ENCODE measurements around the gene BNIP1. TPM values are rescaled to one million over a fixed set of nuclear protein-coding genes. Genes with fewer than 3 reads are reported as not detected.
"Not testable (repeated sequence)": the region's sequence is repeated elsewhere in the genome, so short reads cannot be mapped to it uniquely, and the experiment has no call there.

The BNIP1 gene
- total RNA-seq, 3 donors from 2014 or later (not counting 1 experiment from before 2014, with no cell fraction given): 29.4 to 34.8 (median 33.0) TPM

DNA sequence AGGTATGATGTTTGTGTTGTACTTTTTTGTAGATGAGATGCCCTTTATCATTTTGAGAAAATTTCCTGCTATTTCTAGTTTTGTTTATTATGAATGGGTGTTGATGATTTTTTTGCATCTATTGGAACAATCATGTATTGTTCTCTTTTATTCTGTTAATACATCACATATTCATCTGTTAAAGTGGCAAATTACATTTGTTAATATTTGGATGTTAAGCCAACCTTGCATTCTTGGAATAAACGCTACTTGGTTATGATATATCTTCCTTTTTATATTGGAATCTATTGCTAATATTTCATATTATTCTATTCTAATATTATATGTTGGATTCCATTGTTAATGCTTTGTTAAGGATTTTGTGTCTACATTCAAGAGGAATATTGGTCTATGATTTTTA, 24.6 kb upstream of the BNIP1 start:
- Histone ChIP-seq H3K4me3 (ENCODE audit: low read length) (no peak overlapping the region), H3K4me1 (ENCODE audit: control insufficient read depth, insufficient read depth, low read length) (no peaks in the 10 kb centered on the region), H3K27me3 (ENCODE audit: control insufficient read depth, insufficient read depth, low read length) (no peaks in the 10 kb centered on the region), H3K27ac (ENCODE audit: low read length) (no peak overlapping the region), H3K9me3 (ENCODE audit: control insufficient read depth, insufficient read depth, low read length) (no peaks in the 10 kb centered on the region), H3K36me3 (ENCODE audit: control insufficient read depth, insufficient read depth, low read length) (peaks cover 32% of the 10 kb centered on the region)
- Mint-ChIP-seq H3K36me3 (peaks cover 5% of the 10 kb centered on the region), H3K27ac (no peak overlapping the region), H3K4me1 (no peaks in the 10 kb centered on the region), H3K4me3 (no peak overlapping the region), H3K27me3 (ENCODE audit: low read depth in 2 of 2) (no peaks in the 10 kb centered on the region), H3K9me3 (no peaks in the 10 kb centered on the region)
- TF ChIP-seq, protein P1, sequence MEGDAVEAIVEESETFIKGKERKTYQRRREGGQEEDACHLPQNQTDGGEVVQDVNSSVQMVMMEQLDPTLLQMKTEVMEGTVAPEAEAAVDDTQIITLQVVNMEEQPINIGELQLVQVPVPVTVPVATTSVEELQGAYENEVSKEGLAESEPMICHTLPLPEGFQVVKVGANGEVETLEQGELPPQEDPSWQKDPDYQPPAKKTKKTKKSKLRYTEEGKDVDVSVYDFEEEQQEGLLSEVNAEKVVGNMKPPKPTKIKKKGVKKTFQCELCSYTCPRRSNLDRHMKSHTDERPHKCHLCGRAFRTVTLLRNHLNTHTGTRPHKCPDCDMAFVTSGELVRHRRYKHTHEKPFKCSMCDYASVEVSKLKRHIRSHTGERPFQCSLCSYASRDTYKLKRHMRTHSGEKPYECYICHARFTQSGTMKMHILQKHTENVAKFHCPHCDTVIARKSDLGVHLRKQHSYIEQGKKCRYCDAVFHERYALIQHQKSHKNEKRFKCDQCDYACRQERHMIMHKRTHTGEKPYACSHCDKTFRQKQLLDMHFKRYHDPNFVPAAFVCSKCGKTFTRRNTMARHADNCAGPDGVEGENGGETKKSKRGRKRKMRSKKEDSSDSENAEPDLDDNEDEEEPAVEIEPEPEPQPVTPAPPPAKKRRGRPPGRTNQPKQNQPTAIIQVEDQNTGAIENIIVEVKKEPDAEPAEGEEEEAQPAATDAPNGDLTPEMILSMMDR (IDR thresholded peaks at IDR 0.05): no peak
- DNase-seq: no peak
- no peak for ATAC-seq
- WGBS (ENCODE audit: insufficient coverage): no CpG with 5 or more reads among the region's 1 CpG
- intact Hi-C loops (cut with micrococcal nuclease): no loop called here

DNA sequence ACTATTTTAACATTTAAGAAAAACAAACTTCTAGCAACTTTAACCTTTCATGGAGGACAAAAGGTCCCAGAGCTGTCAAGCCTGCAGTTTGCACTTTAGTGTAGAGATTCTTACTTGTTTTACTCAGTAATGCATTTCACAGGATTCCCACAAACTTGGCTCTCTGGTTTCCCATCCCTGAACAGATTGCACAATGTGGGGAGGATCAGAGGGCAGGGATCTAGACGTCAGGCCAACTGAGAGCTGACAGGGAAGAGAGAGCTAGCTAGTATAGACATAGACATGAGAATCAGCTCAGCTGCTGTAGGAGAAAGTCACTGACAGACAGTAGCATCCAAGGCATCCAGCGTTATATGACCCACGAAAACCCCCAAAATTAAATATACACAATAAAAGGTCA, 20.9 kb upstream of the BNIP1 start:
- H3K9me3 ChIP-seq (ENCODE audit: control insufficient read depth, insufficient read depth, low read length): no peaks in the 10 kb centered on the region
- H3K27me3 ChIP-seq (ENCODE audit: control insufficient read depth, insufficient read depth, low read length): no peaks in the 10 kb centered on the region
- H3K4me3 ChIP-seq (ENCODE audit: low read length): no peak overlapping the region
- Mint-ChIP-seq H3K36me3 (peaks cover 7% of the 10 kb centered on the region), H3K4me1 (no peaks in the 10 kb centered on the region), H3K9me3 (no peaks in the 10 kb centered on the region), H3K4me3 (no peak overlapping the region), H3K27ac (no peak overlapping the region), H3K27me3 (ENCODE audit: low read depth in 2 of 2) (no peaks in the 10 kb centered on the region)
- H3K36me3 ChIP-seq (ENCODE audit: control insufficient read depth, insufficient read depth, low read length): peaks cover 32% of the 10 kb centered on the region
- TF ChIP-seq, protein P1 (IDR thresholded peaks at IDR 0.05): no peak
- H3K4me1 ChIP-seq (ENCODE audit: control insufficient read depth, insufficient read depth, low read length): no peaks in the 10 kb centered on the region
- WGBS (ENCODE audit: insufficient coverage): 82% methylated on average over 1 of the region's 3 CpGs
- no peak overlapping the region for H3K27ac ChIP-seq (ENCODE audit: low read length)
- DNase-seq (no peak), ATAC-seq (no peak)
- intact Hi-C loops (cut with micrococcal nuclease): no loop called here

DNA sequence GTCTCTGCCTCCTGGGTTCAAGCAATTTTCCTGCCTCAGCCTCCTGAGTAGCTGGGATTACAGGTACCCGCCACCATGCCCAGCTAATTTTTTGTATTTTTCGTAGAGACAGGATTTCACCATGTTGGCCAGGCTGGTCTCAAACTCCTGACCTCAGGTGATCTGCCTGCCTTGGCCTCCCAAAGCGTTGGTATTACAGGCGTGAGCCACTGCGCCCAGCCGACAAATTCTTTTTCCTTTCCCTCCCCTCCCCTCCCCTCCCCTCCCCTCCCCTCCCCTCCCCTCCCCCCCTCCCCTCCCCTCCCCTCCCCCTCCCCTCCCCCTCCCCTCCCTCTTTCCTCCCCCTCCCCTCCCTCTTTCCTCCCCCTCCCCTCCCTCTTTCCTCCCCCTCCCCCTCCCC, 12.2 kb upstream of the BNIP1 start:
- ATAC-seq; H3K9me3 Mint-ChIP-seq; H3K4me1 Mint-ChIP-seq; H3K27me3 ChIP-seq (ENCODE audit: control insufficient read depth, insufficient read depth, low read length); H3K4me3 Mint-ChIP-seq; H3K27ac ChIP-seq (ENCODE audit: low read length); H3K36me3 Mint-ChIP-seq; H3K9me3 ChIP-seq (ENCODE audit: control insufficient read depth, insufficient read depth, low read length); DNase-seq; H3K27ac Mint-ChIP-seq; intact Hi-C loops (cut with micrococcal nuclease); H3K4me3 ChIP-seq (ENCODE audit: low read length); H3K4me1 ChIP-seq (ENCODE audit: control insufficient read depth, insufficient read depth, low read length); H3K27me3 Mint-ChIP-seq (ENCODE audit: low read depth in 2 of 2): not testable (repeated sequence)
- peaks cover 27% of the 10 kb centered on the region for H3K36me3 ChIP-seq (ENCODE audit: control insufficient read depth, insufficient read depth, low read length)
- over 99% methylated on average over 3 of the region's 6 CpGs for WGBS (ENCODE audit: insufficient coverage)

DNA sequence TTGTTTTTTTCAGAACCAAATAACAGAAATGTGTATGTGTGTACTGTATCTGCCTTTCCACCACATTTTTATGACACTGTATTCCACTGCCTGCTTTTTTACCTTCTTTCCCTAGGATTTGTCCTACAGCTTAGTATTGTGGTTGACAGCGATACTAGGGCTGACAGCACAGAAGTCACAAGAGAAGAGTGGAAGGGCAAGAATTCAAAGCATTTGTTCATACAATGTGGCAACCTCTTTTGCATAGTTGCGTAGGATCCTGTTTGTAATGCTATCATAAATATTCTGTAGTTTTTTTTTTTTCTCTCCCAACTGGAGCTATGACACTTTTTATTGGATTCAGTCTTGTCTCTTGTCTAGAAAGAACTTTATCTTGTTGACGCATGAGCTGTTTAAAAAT, 5.6 kb upstream of the BNIP1 start:
- H3K27me3 Mint-ChIP-seq (ENCODE audit: low read depth in 2 of 2): no peaks in the 10 kb centered on the region
- TF ChIP-seq, protein P1 (IDR thresholded peaks at IDR 0.05): no peak
- DNase-seq (no peak), ATAC-seq (no peak)
- no peaks in the 10 kb centered on the region for H3K36me3 Mint-ChIP-seq
- H3K9me3 Mint-ChIP-seq: no peaks in the 10 kb centered on the region
- H3K36me3 ChIP-seq (ENCODE audit: control insufficient read depth, insufficient read depth, low read length): peaks cover 21% of the 10 kb centered on the region
- H3K27me3 ChIP-seq (ENCODE audit: control insufficient read depth, insufficient read depth, low read length): no peaks in the 10 kb centered on the region
- H3K4me3 Mint-ChIP-seq: no peak overlapping the region
- no peak overlapping the region for H3K4me3 ChIP-seq (ENCODE audit: low read length)
- H3K9me3 ChIP-seq (ENCODE audit: control insufficient read depth, insufficient read depth, low read length): no peaks in the 10 kb centered on the region
- no peak overlapping the region for H3K27ac Mint-ChIP-seq
- H3K4me1 Mint-ChIP-seq: no peaks in the 10 kb centered on the region
- 100% methylated on average over 1 of the region's 3 CpGs for WGBS (ENCODE audit: insufficient coverage)
- intact Hi-C loops (cut with micrococcal nuclease): no loop called here
- H3K4me1 ChIP-seq (ENCODE audit: control insufficient read depth, insufficient read depth, low read length): no peaks in the 10 kb centered on the region
- no peak overlapping the region for H3K27ac ChIP-seq (ENCODE audit: low read length)
